Testis (tissue), 3 donors: ENCODE data around the gene PIEZO2. TPM values are rescaled to one million over a fixed set of nuclear protein-coding genes. Genes with fewer than 3 reads are reported as not detected.

Source experiments
- DNase-seq: peaks from one replicate; pipeline ENCODE4 v3.0.0-alpha.2; 2019
- H3K27ac ChIP-seq, 2 donors: fragments of 200-600 bp; sonication (generic); one replicate each; pipeline ENCODE4 v1.5.1; 2019
- H3K27me3 ChIP-seq: fragments of 200-600 bp; sonication (generic); one replicate; pipeline ENCODE4 v1.5.1; 2019
- H3K36me3 ChIP-seq: fragments of 200-600 bp; sonication (generic); one replicate; pipeline ENCODE4 v1.5.1; 2017; ENCODE audit warnings: low read depth; ENCODE audit errors: missing control alignments
- H3K4me1 ChIP-seq: fragments of 200-600 bp; sonication (generic); one replicate; pipeline ENCODE4 v1.5.1; 2019
- H3K4me3 ChIP-seq, 2 donors: fragments of 200-600 bp; sonication (generic); one replicate each; pipeline ENCODE4 v1.5.1; 2017 to 2019
- H3K9me3 ChIP-seq: fragments of 200-600 bp; sonication (generic); one replicate; pipeline ENCODE4 v1.5.1; 2017
- CTCF ChIP-seq, 3 experiments: fragments of 450-650 bp in 2 of 3; fragments of 200-600 bp in 1 of 3; sonication (generic) in 1 of 3; IDR thresholded peaks; one replicate each; pipeline ENCODE4 v1.5.1; 2016 to 2019; ENCODE audit warnings: antibody characterized with exemption in 3 of 3, mild to moderate bottlenecking in 2 of 3, moderate library complexity in 1 of 3
- POLR2A ChIP-seq: fragments of 450-650 bp; IDR thresholded peaks from one replicate; pipeline ENCODE4 v1.6.1; 2017; ENCODE audit warnings: antibody characterized with exemption, mild to moderate bottlenecking, moderate library complexity
- WGBS, 2 donors: methylation state at CpG; one replicate each; pipeline ENCODE4 v1.1.5; 2018; 5-methylcytosine and 5-hydroxymethylcytosine counted together
- intact Hi-C: fragments of 100-400 bp; cut with DNase I; formaldehyde crosslinking; loops from one replicate; pipeline ENCODE4 v1.15.1; 2023; ENCODE audit warnings: low total_unique reads
- polyA plus RNA-seq: library from polyadenylated mRNA; stranded (reverse); fragments of 350-450 nt; fragmentation: Illumina TruSeq; extraction: RNeasy Lipid Tissue Mini Kit (QIAGEN cat#74804); gene quantifications from one replicate; pipeline ENCODE4 v1.2.3, GENCODE V29; 2014; ENCODE audit warnings: low read depth, low replicate concordance; ENCODE audit not compliant: insufficient read depth
- total RNA-seq, 2 donors: library from RNA; depleted of rRNA; stranded (reverse); fragments of >200 nt; gene quantifications; one replicate each; pipeline ENCODE4 v1.2.3, GENCODE V29; 2016

Gene PIEZO2
- total and polyA plus RNA-seq, 3 donors from 2014 or later, result 2.3 to 3.5 (median 3.0) TPM

- 78 to 81% methylated on average over 5 of the region's 5 CpGs for WGBS, 2 donors
- DNase-seq, result no peak
- Histone ChIP-seq H3K4me3 (no peak overlapping the region), H3K36me3 (no peaks in the 10 kb centered on the region), H3K4me1 (no peaks in the 10 kb centered on the region), H3K27me3 (no peaks in the 10 kb centered on the region), H3K9me3 (no peaks in the 10 kb centered on the region), H3K27ac (no peak overlapping the region)
- no peak for TF ChIP-seq CTCF (IDR thresholded peaks at IDR 0.05)
- no peak for TF ChIP-seq POLR2A
- intact Hi-C loops, result no loop called here
These were observed 76.7 kb downstream of the PIEZO2 start for GRCh38 chr18:11072632-11073031.

GRCh38 chr18:11071300-11071699 lies 78.1 kb downstream of the PIEZO2 start:
- intact Hi-C loops, result no loop called here

GRCh38 chr18:11070593-11070992 lies 78.8 kb downstream of the PIEZO2 start:
- Histone ChIP-seq H3K9me3 (no peaks in the 10 kb centered on the region), H3K27ac (no peak overlapping the region), H3K36me3 (no peaks in the 10 kb centered on the region), H3K27me3 (no peaks in the 10 kb centered on the region), H3K4me1 (no peaks in the 10 kb centered on the region), H3K4me3 (no peak overlapping the region)
- WGBS, 2 donors, result 74 to 78% methylated on average over 11 of the region's 11 CpGs
- TF ChIP-seq POLR2A (no peak), CTCF (IDR thresholded peaks at IDR 0.05) (no peak)
- DNase-seq, result no peak
- intact Hi-C loops, result no loop called here

More at GRCh38 chr18:11071300-11071699, 78.1 kb downstream of the PIEZO2 start:
- 80 to 96% methylated on average over 4 of the region's 4 CpGs for WGBS, 2 donors
- TF ChIP-seq POLR2A (no peak), CTCF (IDR thresholded peaks at IDR 0.05) (no peak)
- Histone ChIP-seq H3K36me3 (no peaks in the 10 kb centered on the region), H3K4me1 (no peaks in the 10 kb centered on the region), H3K27me3 (no peaks in the 10 kb centered on the region), H3K27ac (no peak overlapping the region), H3K9me3 (no peaks in the 10 kb centered on the region), H3K4me3 (no peak overlapping the region)
- DNase-seq, result no peak

GRCh38 chr18:11066038-11066437 lies 83.3 kb downstream of the PIEZO2 start:
- Histone ChIP-seq H3K4me3 (no peak overlapping the region), H3K27ac (no peak overlapping the region), H3K9me3 (no peaks in the 10 kb centered on the region), H3K36me3 (no peaks in the 10 kb centered on the region), H3K4me1 (no peaks in the 10 kb centered on the region), H3K27me3 (no peaks in the 10 kb centered on the region)
- 75 to 77% methylated on average over 5 of the region's 5 CpGs for WGBS, 2 donors
- no peak for DNase-seq
- TF ChIP-seq CTCF (IDR thresholded peaks at IDR 0.05) (no peak), POLR2A (no peak)
- intact Hi-C loops, result no loop called here

GRCh38 chr18:11064727-11065460 lies 84.5 kb downstream of the PIEZO2 start:
- Histone ChIP-seq H3K36me3 (no peaks in the 10 kb centered on the region), H3K4me1 (no peaks in the 10 kb centered on the region), H3K9me3 (no peaks in the 10 kb centered on the region), H3K27ac (no peak overlapping the region), H3K4me3 (no peak overlapping the region), H3K27me3 (no peaks in the 10 kb centered on the region)
- 55 to 61% methylated on average over 7 of the region's 7 CpGs for WGBS, 2 donors
- no peak for TF ChIP-seq CTCF (IDR thresholded peaks at IDR 0.05)
- TF ChIP-seq POLR2A, result no peak
- intact Hi-C loops, result no loop called here
- DNase-seq, result no peak
